Psoas muscle (tissue), 8 donors: Measurements from ENCODE around the gene AS3MT. TPM values are rescaled to one million over a fixed set of nuclear protein-coding genes. Genes with fewer than 3 reads are reported as not detected.

Experiments
- ATAC-seq, 4 donors: fragments of 200-7000 bp; cut with Tn5 transposase; one replicate each; pipeline ENCODE4 v1.9.1; 2020; ENCODE audit warnings: moderate library complexity in 3 of 4, mild to moderate bottlenecking in 2 of 4
- DNase-seq, 2 donors: peaks; one replicate each; pipeline ENCODE4 v3.0.0-alpha.2; 2020
- H3K27ac ChIP-seq: fragments of 200-600 bp; one replicate; pipeline ENCODE4 v1.8.0; 2022
- H3K27me3 ChIP-seq, 3 donors: fragments of 200-600 bp in 1 of 3; one replicate each; pipeline versions ENCODE4 v1.6.1 to v1.8.0; 2013 to 2022; ENCODE audit warnings: low read length in 2 of 3, mild to moderate bottlenecking in 2 of 3, moderate library complexity in 1 of 3; ENCODE audit not compliant: insufficient read depth in 3 of 3
- H3K36me3 ChIP-seq, 2 donors: fragments of 200-600 bp in 1 of 2; one replicate each; pipeline versions ENCODE4 v1.6.1 to v1.8.0; 2013 to 2022; ENCODE audit warnings: low read depth in 1 of 2, mild to moderate bottlenecking in 1 of 2, moderate library complexity in 1 of 2; ENCODE audit not compliant: insufficient read depth in 1 of 2
- H3K4me1 ChIP-seq: fragments of 200-600 bp; one replicate; pipeline ENCODE4 v1.8.0; 2022
- H3K4me3 ChIP-seq: fragments of 200-600 bp; one replicate; pipeline ENCODE4 v1.8.0; 2022; ENCODE audit warnings: mild to moderate bottlenecking
- H3K9me3 ChIP-seq: fragments of 200-600 bp; one replicate; pipeline ENCODE4 v1.8.0; 2022
- CTCF ChIP-seq: fragments of 200-600 bp; IDR thresholded peaks from one replicate; pipeline ENCODE4 v1.8.0; 2022; ENCODE audit warnings: antibody characterized with exemption
- WGBS, 3 donors: extraction: QIAGEN DNeasy Blood & Tissue Kit; methylation state at CpG; one replicate each; pipeline versions ENCODE4 v1.1.6 to v1.1.7; 2013; 5-methylcytosine and 5-hydroxymethylcytosine counted together
- intact Hi-C, 2 donors: fragments of 100-400 bp; cut with DNase I; formaldehyde crosslinking; loops; one replicate each; pipeline versions ENCODE4 v1.11.0 to v1.14.2; 2022
- polyA plus RNA-seq, 3 donors: library from polyadenylated mRNA; stranded (reverse); fragments of 200-250 nt; gene quantifications; one replicate each; pipeline ENCODE4 v1.2.3, GENCODE V29; 2013
- total RNA-seq, 4 donors: library from RNA; stranded (reverse); fragmentation: NEBNext Ultra II Directional in 2 of 4; extraction: Animal tissue kit (Norgen Biotek cat#: 25700) in 2 of 4; gene quantifications; one replicate each; pipeline versions ENCODE4 v1.2.1 to v1.2.4, GENCODE V29; 2021 to 2023
- donor health status: healthy with polysubstance abuse.
- donor health status: DM: no; HTN: no; CAD: no; lungs with moderate emphysema.
- donor health status: Bipolar disorder and iron deficiency.
- donor health status: healthy.
- donor health status: DM: yes; HTN: yes; CAD: no.
- donor health status: DM: no; HTN: no; CAD: no.
- donor health status: DM: no; HTN: no; CAD: no.
- donor health status: DM: yes; HTN: yes; CAD: no.

AS3MT gene
- total and polyA plus RNA-seq, 7 donors = 0.96 to 4.9 (median 2.2) TPM

- Histone ChIP-seq H3K27ac (peak overlapping the region; percentile 92), H3K36me3 (peaks cover 0 to 2% of the 10 kb centered on the region in 2 donors), H3K9me3 (no peaks in the 10 kb centered on the region), H3K27me3 (no peaks in the 10 kb centered on the region), H3K4me1 (peaks cover 34% of the 10 kb centered on the region), H3K4me3 (peak overlapping the region; percentile 98)
- ATAC-seq (no peak), DNase-seq (peak in 1 of 2 donors; percentile 54)
- WGBS, 3 donors = 1% methylated on average over 44 to 49 of the region's 49 CpGs
- TF ChIP-seq CTCF = no peak
- intact Hi-C loops = loop anchor here in 1 of 2 donors (5.0 kb wide), 2 partner anchors 148 to 413 kb away; no protein-coding TSS in a partner anchor
Measured at GRCh38 chr10:102918817-102919245, 49.6 kb downstream of the AS3MT start.

GRCh38 chr10:102919246-102919959, 50.1 kb downstream of the AS3MT start:
- Histone ChIP-seq H3K4me3 (peak overlapping the region; percentile 98), H3K27ac (no peak overlapping the region), H3K36me3 (peaks cover 0 to 2% of the 10 kb centered on the region in 2 donors), H3K4me1 (peaks cover 34% of the 10 kb centered on the region), H3K27me3 (no peaks in the 10 kb centered on the region), H3K9me3 (no peaks in the 10 kb centered on the region)
- no peak for TF ChIP-seq CTCF
- DNase-seq (peak in 1 of 2 donors; percentile 18), ATAC-seq (no peak)
- WGBS, 3 donors = 20% methylated on average over 47 of the region's 47 CpGs
- intact Hi-C loops = loop anchor here in 1 of 2 donors (5.0 kb wide), 2 partner anchors 148 to 413 kb away; no protein-coding TSS in a partner anchor

GRCh38 chr10:102919992-102920739, 50.9 kb downstream of the AS3MT start:
- Histone ChIP-seq H3K36me3 (peaks cover 0 to 2% of the 10 kb centered on the region in 2 donors), H3K27me3 (no peaks in the 10 kb centered on the region), H3K27ac (no peak overlapping the region), H3K4me1 (peaks cover 34% of the 10 kb centered on the region), H3K9me3 (no peaks in the 10 kb centered on the region), H3K4me3 (peak overlapping the region; percentile 98)
- no peak for TF ChIP-seq CTCF
- DNase-seq (no peak), ATAC-seq (no peak)
- WGBS, 3 donors = 46 to 54% (median 53%) methylated on average over 9 of the region's 9 CpGs
- intact Hi-C loops = loop anchor here in 1 of 2 donors (5.0 kb wide), 2 partner anchors 147 to 412 kb away; no protein-coding TSS in a partner anchor

- H3K27me3 ChIP-seq = no peaks in the 10 kb centered on the region
- no peak for DNase-seq
- H3K36me3 ChIP-seq = peaks cover 0 to 2% of the 10 kb centered on the region in 2 donors
- no peak for TF ChIP-seq CTCF
- H3K4me3 ChIP-seq = no peak overlapping the region
- intact Hi-C loops = no loop called here
- peaks cover 29% of the 10 kb centered on the region for H3K4me1 ChIP-seq
- ATAC-seq = no peak
- no peak overlapping the region for H3K27ac ChIP-seq
- H3K9me3 ChIP-seq = no peaks in the 10 kb centered on the region
Measured at GRCh38 chr10:102923601-102924000, 54.3 kb downstream of the AS3MT start.
